Testis (tissue), 2 donors: ENCODE results near the gene ASIC2.

ENCODE experiments used
- POLR2A ChIP-seq: fragments of 450-650 bp; IDR thresholded peaks from one replicate; pipeline ENCODE4 v1.6.1; 2017; ENCODE audit warnings: antibody characterized with exemption, mild to moderate bottlenecking, moderate library complexity
- TF ChIP-seq, protein P1 (sequence below), 3 experiments: fragments of 450-650 bp in 2 of 3; fragments of 200-600 bp in 1 of 3; sonication (generic) in 1 of 3; IDR thresholded peaks; one replicate each; pipeline ENCODE4 v1.5.1; 2016 to 2019; ENCODE audit warnings: antibody characterized with exemption in 3 of 3, mild to moderate bottlenecking in 2 of 3, moderate library complexity in 1 of 3

DNA sequence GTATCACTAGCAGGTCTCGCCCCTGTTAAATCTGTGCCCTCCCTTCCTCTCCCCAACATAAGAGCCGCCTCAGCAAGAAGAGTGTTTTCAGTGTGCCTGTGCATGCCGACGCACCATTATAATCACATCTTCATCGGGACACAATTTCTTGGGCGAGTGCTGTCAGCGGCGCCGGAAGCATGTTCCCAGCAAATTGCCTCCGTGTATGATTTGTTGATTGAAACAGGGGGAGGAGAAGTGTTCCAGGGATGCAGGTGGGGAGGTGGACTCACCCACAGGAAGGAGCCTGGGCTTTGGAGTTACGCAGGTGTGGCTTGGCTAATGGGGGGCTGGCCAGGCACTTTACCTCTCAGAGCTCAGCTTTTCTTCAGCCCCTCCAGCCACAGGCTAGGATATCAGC lies 247.9 kb downstream of the ASIC2 start:
- TF ChIP-seq, protein P1, sequence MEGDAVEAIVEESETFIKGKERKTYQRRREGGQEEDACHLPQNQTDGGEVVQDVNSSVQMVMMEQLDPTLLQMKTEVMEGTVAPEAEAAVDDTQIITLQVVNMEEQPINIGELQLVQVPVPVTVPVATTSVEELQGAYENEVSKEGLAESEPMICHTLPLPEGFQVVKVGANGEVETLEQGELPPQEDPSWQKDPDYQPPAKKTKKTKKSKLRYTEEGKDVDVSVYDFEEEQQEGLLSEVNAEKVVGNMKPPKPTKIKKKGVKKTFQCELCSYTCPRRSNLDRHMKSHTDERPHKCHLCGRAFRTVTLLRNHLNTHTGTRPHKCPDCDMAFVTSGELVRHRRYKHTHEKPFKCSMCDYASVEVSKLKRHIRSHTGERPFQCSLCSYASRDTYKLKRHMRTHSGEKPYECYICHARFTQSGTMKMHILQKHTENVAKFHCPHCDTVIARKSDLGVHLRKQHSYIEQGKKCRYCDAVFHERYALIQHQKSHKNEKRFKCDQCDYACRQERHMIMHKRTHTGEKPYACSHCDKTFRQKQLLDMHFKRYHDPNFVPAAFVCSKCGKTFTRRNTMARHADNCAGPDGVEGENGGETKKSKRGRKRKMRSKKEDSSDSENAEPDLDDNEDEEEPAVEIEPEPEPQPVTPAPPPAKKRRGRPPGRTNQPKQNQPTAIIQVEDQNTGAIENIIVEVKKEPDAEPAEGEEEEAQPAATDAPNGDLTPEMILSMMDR (IDR thresholded peaks at IDR 0.05): no peak
- no peak for TF ChIP-seq POLR2A
